HG02642 (cell line): ENCODE data around the gene RNF150.

Experiments
- ATAC-seq: cut with Tn5 transposase; IDR thresholded peaks from one replicate; pipeline ENCODE4 v1.9.1; 2021; ENCODE audit warnings: mild to moderate bottlenecking; ENCODE audit not compliant: unreplicated experiment, poor library complexity

Gene RNF150

GRCh38 chr4:140932501-140933045 lies 200.7 kb downstream of the RNF150 start:
- ATAC-seq = no peak

GRCh38 chr4:140931911-140932310 lies 201.4 kb downstream of the RNF150 start:
- ATAC-seq = no peak

- no peak for ATAC-seq
These were observed 202.7 kb downstream of the RNF150 start for GRCh38 chr4:140930557-140930956.

- no peak for ATAC-seq
These were observed 203.3 kb downstream of the RNF150 start for GRCh38 chr4:140930011-140930410.

GRCh38 chr4:140928880-140929279 lies 204.4 kb downstream of the RNF150 start:
- ATAC-seq = no peak

- no peak for ATAC-seq
These were observed 206.6 kb downstream of the RNF150 start for GRCh38 chr4:140926672-140927071.

GRCh38 chr4:140925417-140925816 lies 207.9 kb downstream of the RNF150 start:
- no peak for ATAC-seq

- ATAC-seq = no peak
These were observed 208.4 kb downstream of the RNF150 start for GRCh38 chr4:140924761-140925392.

GRCh38 chr4:140906993-140907962 lies 226.0 kb downstream of the RNF150 start:
- no peak for ATAC-seq

GRCh38 chr4:140904904-140905303 lies 228.4 kb downstream of the RNF150 start:
- no peak for ATAC-seq

- ATAC-seq = no peak
These were observed 229.5 kb downstream of the RNF150 start for GRCh38 chr4:140903522-140904475.

GRCh38 chr4:140901736-140902336 lies 231.4 kb downstream of the RNF150 start:
- ATAC-seq = no peak

GRCh38 chr4:140893939-140894338 lies 239.3 kb downstream of the RNF150 start:
- no peak for ATAC-seq

GRCh38 chr4:140888054-140888453 lies 245.2 kb downstream of the RNF150 start:
- ATAC-seq = no peak

GRCh38 chr4:140887467-140887866 lies 245.8 kb downstream of the RNF150 start:
- ATAC-seq = no peak

- peak; percentile 95 for ATAC-seq
These were observed 248.7 kb downstream of the RNF150 start for GRCh38 chr4:140884431-140885058.

- ATAC-seq = no peak
These were observed 255.5 kb downstream of the RNF150 start for GRCh38 chr4:140877781-140878180.

- ATAC-seq = no peak
These were observed 256.5 kb downstream of the RNF150 start for GRCh38 chr4:140876615-140877364.
